Testis (tissue), 3 donors: Measurements from ENCODE around the gene SIGLEC14. TPM values are rescaled to one million over a fixed set of nuclear protein-coding genes. Genes with fewer than 3 reads are reported as not detected.

Source experiments
- DNase-seq: peaks from one replicate; pipeline ENCODE4 v3.0.0-alpha.2; 2019
- H3K27ac ChIP-seq, 2 donors: fragments of 200-600 bp; sonication (generic); one replicate each; pipeline ENCODE4 v1.5.1; 2019
- H3K27me3 ChIP-seq: fragments of 200-600 bp; sonication (generic); one replicate; pipeline ENCODE4 v1.5.1; 2019
- H3K36me3 ChIP-seq: fragments of 200-600 bp; sonication (generic); one replicate; pipeline ENCODE4 v1.5.1; 2017; ENCODE audit warnings: low read depth; ENCODE audit errors: missing control alignments
- H3K4me1 ChIP-seq: fragments of 200-600 bp; sonication (generic); one replicate; pipeline ENCODE4 v1.5.1; 2019
- H3K4me3 ChIP-seq, 2 donors: fragments of 200-600 bp; sonication (generic); one replicate each; pipeline ENCODE4 v1.5.1; 2017 to 2019
- H3K9me3 ChIP-seq: fragments of 200-600 bp; sonication (generic); one replicate; pipeline ENCODE4 v1.5.1; 2017
- CTCF ChIP-seq, 3 experiments: fragments of 450-650 bp in 2 of 3; fragments of 200-600 bp in 1 of 3; sonication (generic) in 1 of 3; IDR thresholded peaks; one replicate each; pipeline ENCODE4 v1.5.1; 2016 to 2019; ENCODE audit warnings: antibody characterized with exemption in 3 of 3, mild to moderate bottlenecking in 2 of 3, moderate library complexity in 1 of 3
- POLR2A ChIP-seq: fragments of 450-650 bp; IDR thresholded peaks from one replicate; pipeline ENCODE4 v1.6.1; 2017; ENCODE audit warnings: antibody characterized with exemption, mild to moderate bottlenecking, moderate library complexity
- WGBS, 2 donors: methylation state at CpG; one replicate each; pipeline ENCODE4 v1.1.5; 2018; 5-methylcytosine and 5-hydroxymethylcytosine counted together
- intact Hi-C: fragments of 100-400 bp; cut with DNase I; formaldehyde crosslinking; loops from one replicate; pipeline ENCODE4 v1.15.1; 2023; ENCODE audit warnings: low total_unique reads
- polyA plus RNA-seq: library from polyadenylated mRNA; stranded (reverse); fragments of 350-450 nt; fragmentation: Illumina TruSeq; extraction: RNeasy Lipid Tissue Mini Kit (QIAGEN cat#74804); gene quantifications from one replicate; pipeline ENCODE4 v1.2.3, GENCODE V29; 2014; ENCODE audit warnings: low read depth, low replicate concordance; ENCODE audit not compliant: insufficient read depth
- total RNA-seq, 2 donors: library from RNA; depleted of rRNA; stranded (reverse); fragments of >200 nt; gene quantifications; one replicate each; pipeline ENCODE4 v1.2.3, GENCODE V29; 2016

Gene SIGLEC14
- total and polyA plus RNA-seq, 3 donors from 2014 or later = 1.5 to 5.7 (median 3.7) TPM

GRCh38 chr19:51607920-51608562 is 38.6 kb downstream of the SIGLEC14 start:
- TF ChIP-seq CTCF (IDR thresholded peaks at IDR 0.05) (peak; percentile 21 to 51 (median 42)), POLR2A (no peak)

GRCh38 chr19:51607077-51607476 is 39.5 kb downstream of the SIGLEC14 start:
- no peaks in the 10 kb centered on the region for H3K9me3 ChIP-seq
- H3K27ac ChIP-seq = no peak overlapping the region
- no peak for TF ChIP-seq POLR2A
- TF ChIP-seq CTCF (IDR thresholded peaks at IDR 0.05) = no peak
- H3K36me3 ChIP-seq = no peaks in the 10 kb centered on the region
- WGBS, 2 donors = 70 to 75% methylated on average over 6 of the region's 6 CpGs
- H3K4me3 ChIP-seq = no peak overlapping the region
- no peak for DNase-seq
- intact Hi-C loops = no loop called here
- no peaks in the 10 kb centered on the region for H3K27me3 ChIP-seq
- H3K4me1 ChIP-seq = no peaks in the 10 kb centered on the region

More at GRCh38 chr19:51607920-51608562, 38.6 kb downstream of the SIGLEC14 start:
- intact Hi-C loops = no loop called here
- no peak overlapping the region for H3K27ac ChIP-seq
- WGBS, 2 donors = 35 to 45% methylated on average over 13 of the region's 13 CpGs
- no peaks in the 10 kb centered on the region for H3K27me3 ChIP-seq
- DNase-seq = peak; percentile 88
- H3K36me3 ChIP-seq = no peaks in the 10 kb centered on the region
- H3K4me3 ChIP-seq = no peak overlapping the region
- H3K4me1 ChIP-seq = no peaks in the 10 kb centered on the region
- no peaks in the 10 kb centered on the region for H3K9me3 ChIP-seq

- Histone ChIP-seq H3K36me3 (no peaks in the 10 kb centered on the region), H3K27me3 (no peaks in the 10 kb centered on the region), H3K4me3 (no peak overlapping the region), H3K4me1 (no peaks in the 10 kb centered on the region), H3K27ac (no peak overlapping the region), H3K9me3 (no peaks in the 10 kb centered on the region)
- DNase-seq = no peak
- intact Hi-C loops = no loop called here
- TF ChIP-seq POLR2A = no peak
- TF ChIP-seq CTCF (IDR thresholded peaks at IDR 0.05) = no peak
- 73 to 76% methylated on average over 18 to 20 of the region's 20 CpGs for WGBS, 2 donors
Observed at GRCh38 chr19:51602189-51602854, 44.3 kb downstream of the SIGLEC14 start.

- H3K27me3 ChIP-seq = no peaks in the 10 kb centered on the region
- H3K4me3 ChIP-seq = peak overlapping the region in 1 of 2 donors; percentile 10
- no peaks in the 10 kb centered on the region for H3K9me3 ChIP-seq
- WGBS, 2 donors = 17 to 30% methylated on average over 22 to 58 of the region's 59 CpGs
- intact Hi-C loops = no loop called here
- no peaks in the 10 kb centered on the region for H3K4me1 ChIP-seq
- no peaks in the 10 kb centered on the region for H3K36me3 ChIP-seq
- DNase-seq = no peak
- no peak for TF ChIP-seq CTCF (IDR thresholded peaks at IDR 0.05)
- no peak for TF ChIP-seq POLR2A
- H3K27ac ChIP-seq = no peak overlapping the region
Observed at GRCh38 chr19:51600940-51601580, 45.6 kb downstream of the SIGLEC14 start.
